ENCODE data around the gene CRIM1.

CRIM1 gene

GRCh38 chr2:36326286-36326685 is 29.3 kb upstream of the CRIM1 start:
- Histone ChIP-seq H3K4me3 (no peak overlapping the region), H3K27me3 (no peaks in the 10 kb centered on the region), H3K27ac (no peak overlapping the region), H3K9me3 (no peaks in the 10 kb centered on the region), H3K36me3 (no peaks in the 10 kb centered on the region), H3K4me1 (no peaks in the 10 kb centered on the region)
- DNase-seq, result no peak
- no peak for TF ChIP-seq CTCF (IDR thresholded peaks at IDR 0.05)
- intact Hi-C loops (cut with DNase I; ENCODE audit: low total_unique reads), result no loop called here

- no peak for TF ChIP-seq CTCF (IDR thresholded peaks at IDR 0.05)
- intact Hi-C loops (cut with DNase I; ENCODE audit: low total_unique reads), result no loop called here
- no peaks in the 10 kb centered on the region for H3K36me3 ChIP-seq
- no peaks in the 10 kb centered on the region for H3K4me1 ChIP-seq
- no peak for DNase-seq
- H3K4me3 ChIP-seq, result no peak overlapping the region
- no peak overlapping the region for H3K27ac ChIP-seq
- H3K9me3 ChIP-seq, result no peaks in the 10 kb centered on the region
- no peaks in the 10 kb centered on the region for H3K27me3 ChIP-seq
Observed at GRCh38 chr2:36329251-36329650, 26.3 kb upstream of the CRIM1 start.

- H3K4me3 ChIP-seq, result no peak overlapping the region
- no peaks in the 10 kb centered on the region for H3K4me1 ChIP-seq
- TF ChIP-seq CTCF (IDR thresholded peaks at IDR 0.05), result no peak
- no peaks in the 10 kb centered on the region for H3K27me3 ChIP-seq
- H3K27ac ChIP-seq, result no peak overlapping the region
- H3K9me3 ChIP-seq, result no peaks in the 10 kb centered on the region
- intact Hi-C loops (cut with DNase I; ENCODE audit: low total_unique reads), result no loop called here
- H3K36me3 ChIP-seq, result no peaks in the 10 kb centered on the region
- no peak for DNase-seq
Observed at GRCh38 chr2:36329746-36330472, 25.7 kb upstream of the CRIM1 start.

- DNase-seq, result no peak
- Histone ChIP-seq H3K9me3 (no peaks in the 10 kb centered on the region), H3K27ac (no peak overlapping the region), H3K36me3 (no peaks in the 10 kb centered on the region), H3K4me3 (no peak overlapping the region), H3K27me3 (no peaks in the 10 kb centered on the region), H3K4me1 (no peaks in the 10 kb centered on the region)
- intact Hi-C loops (cut with DNase I; ENCODE audit: low total_unique reads), result no loop called here
- TF ChIP-seq CTCF (IDR thresholded peaks at IDR 0.05), result no peak
Observed at GRCh38 chr2:36330473-36331395, 24.8 kb upstream of the CRIM1 start.

GRCh38 chr2:36333350-36334012 is 22.1 kb upstream of the CRIM1 start:
- Histone ChIP-seq H3K9me3 (no peaks in the 10 kb centered on the region), H3K27ac (no peak overlapping the region), H3K27me3 (no peaks in the 10 kb centered on the region), H3K4me3 (no peak overlapping the region), H3K36me3 (no peaks in the 10 kb centered on the region), H3K4me1 (no peaks in the 10 kb centered on the region)
- no peak for DNase-seq
- no peak for TF ChIP-seq CTCF (IDR thresholded peaks at IDR 0.05)
- intact Hi-C loops (cut with DNase I; ENCODE audit: low total_unique reads), result no loop called here
